ENCODE measurements around the gene LDHAL6B. TPM values are rescaled to one million over a fixed set of nuclear protein-coding genes. Genes with fewer than 3 reads are reported as not detected.
A peak's percentile ranks its signal among the peaks of the same experiment; 100 is the strongest.

LDHAL6B gene
- total RNA-seq, 3 donors from 2014 or later, result not detected

DNA sequence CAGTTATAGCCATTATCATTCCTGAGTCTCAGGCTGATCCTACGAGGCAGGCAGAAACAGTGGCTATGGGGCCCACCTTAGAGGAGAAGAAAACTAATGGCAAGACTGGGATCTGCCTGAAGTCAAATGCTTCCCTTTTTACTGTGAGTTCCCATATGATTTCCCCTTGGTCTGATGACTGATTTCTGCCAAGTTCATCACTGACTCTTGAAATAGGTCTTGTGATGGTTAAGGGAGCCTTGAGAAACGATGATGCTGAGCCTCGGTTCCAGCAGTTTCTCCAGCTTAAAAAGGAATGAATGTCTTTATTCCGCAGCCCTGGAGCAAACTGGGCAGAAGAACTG lies 29.4 kb upstream of the LDHAL6B start:
- Histone ChIP-seq H3K27me3 (no peaks in the 10 kb centered on the region), H3K9me3 (peaks cover 0 to 2% of the 10 kb centered on the region in 2 donors), H3K4me3 (no peak overlapping the region), H3K4me1 (peaks cover 0 to 7% of the 10 kb centered on the region in 2 donors), H3K27ac (peak overlapping the region in 1 of 2 donors; percentile 73), H3K36me3 (no peaks in the 10 kb centered on the region)
- TF ChIP-seq POLR2AphosphoS5 (IDR thresholded peaks at IDR 0.05) (no peak), POLR2A (IDR thresholded peaks at IDR 0.05) (no peak)
- TF ChIP-seq, protein P1, sequence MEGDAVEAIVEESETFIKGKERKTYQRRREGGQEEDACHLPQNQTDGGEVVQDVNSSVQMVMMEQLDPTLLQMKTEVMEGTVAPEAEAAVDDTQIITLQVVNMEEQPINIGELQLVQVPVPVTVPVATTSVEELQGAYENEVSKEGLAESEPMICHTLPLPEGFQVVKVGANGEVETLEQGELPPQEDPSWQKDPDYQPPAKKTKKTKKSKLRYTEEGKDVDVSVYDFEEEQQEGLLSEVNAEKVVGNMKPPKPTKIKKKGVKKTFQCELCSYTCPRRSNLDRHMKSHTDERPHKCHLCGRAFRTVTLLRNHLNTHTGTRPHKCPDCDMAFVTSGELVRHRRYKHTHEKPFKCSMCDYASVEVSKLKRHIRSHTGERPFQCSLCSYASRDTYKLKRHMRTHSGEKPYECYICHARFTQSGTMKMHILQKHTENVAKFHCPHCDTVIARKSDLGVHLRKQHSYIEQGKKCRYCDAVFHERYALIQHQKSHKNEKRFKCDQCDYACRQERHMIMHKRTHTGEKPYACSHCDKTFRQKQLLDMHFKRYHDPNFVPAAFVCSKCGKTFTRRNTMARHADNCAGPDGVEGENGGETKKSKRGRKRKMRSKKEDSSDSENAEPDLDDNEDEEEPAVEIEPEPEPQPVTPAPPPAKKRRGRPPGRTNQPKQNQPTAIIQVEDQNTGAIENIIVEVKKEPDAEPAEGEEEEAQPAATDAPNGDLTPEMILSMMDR (IDR thresholded peaks at IDR 0.05), result no peak
- intact Hi-C loops (cut with DNase I; ENCODE audit: low total_unique reads), result no loop called here
- DNase-seq (ENCODE audit: low spot score in 2 of 2), result no peak

DNA sequence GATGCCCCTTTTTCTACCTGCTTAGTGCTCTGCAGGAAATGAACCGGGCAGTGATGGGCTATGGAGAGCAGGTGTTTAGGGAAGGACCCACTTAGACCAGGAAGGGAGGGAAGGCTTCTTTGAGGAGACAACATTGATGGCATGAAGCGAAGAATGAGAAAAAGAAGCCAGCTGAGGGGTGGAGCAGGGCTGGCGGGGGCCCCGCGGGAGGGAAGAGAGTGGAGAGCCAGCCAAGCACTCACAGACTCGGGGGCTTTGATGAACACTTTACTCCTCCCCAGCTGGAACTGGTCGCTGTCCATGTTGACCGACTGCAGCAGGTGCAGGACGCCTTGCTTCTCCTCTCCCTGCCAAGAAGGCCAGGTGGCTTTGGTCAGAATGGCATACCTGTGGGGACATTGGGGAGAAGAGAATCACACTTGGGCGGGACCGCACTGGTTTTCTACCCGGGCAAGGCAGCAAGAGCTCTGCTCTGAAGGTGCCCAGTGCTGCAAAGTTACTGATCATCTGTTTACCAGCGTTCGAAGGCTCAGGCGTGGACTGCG lies 28.4 kb upstream of the LDHAL6B start:
- peaks cover 0 to 7% of the 10 kb centered on the region in 2 donors for H3K4me1 ChIP-seq
- H3K4me3 ChIP-seq, result no peak overlapping the region
- peak overlapping the region; percentile 25 to 73 for H3K27ac ChIP-seq
- peaks cover 0 to 3% of the 10 kb centered on the region in 2 donors for H3K9me3 ChIP-seq
- TF ChIP-seq, protein P1 (IDR thresholded peaks at IDR 0.05), result no peak
- H3K36me3 ChIP-seq, result no peaks in the 10 kb centered on the region
- no peak for DNase-seq (ENCODE audit: low spot score in 2 of 2)
- intact Hi-C loops (cut with DNase I; ENCODE audit: low total_unique reads), result no loop called here
- H3K27me3 ChIP-seq, result no peaks in the 10 kb centered on the region

DNA sequence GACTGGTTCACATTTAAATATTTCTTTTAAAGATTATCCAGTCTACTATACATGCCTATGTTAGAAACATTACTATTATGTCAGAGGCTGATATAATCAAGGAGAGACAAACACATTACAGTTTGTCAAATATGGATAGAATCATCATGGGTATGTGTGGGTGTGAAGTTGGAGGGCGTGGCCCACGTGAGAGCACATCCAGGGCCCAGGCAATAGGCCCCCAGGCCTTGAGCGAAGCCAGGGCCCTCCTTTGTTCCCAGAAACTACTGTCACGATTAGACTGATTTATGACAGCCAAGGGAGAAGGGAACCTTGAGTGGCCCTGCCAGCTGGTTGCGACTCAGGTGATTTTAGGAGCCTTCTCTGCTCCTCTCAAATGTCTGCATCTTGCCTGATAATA lies 26.9 kb upstream of the LDHAL6B start:
- Histone ChIP-seq H3K27me3 (no peaks in the 10 kb centered on the region), H3K4me1 (peaks cover 0 to 7% of the 10 kb centered on the region in 2 donors), H3K36me3 (no peaks in the 10 kb centered on the region), H3K4me3 (no peak overlapping the region), H3K9me3 (peaks cover 0 to 3% of the 10 kb centered on the region in 2 donors), H3K27ac (no peak overlapping the region)
- intact Hi-C loops (cut with DNase I; ENCODE audit: low total_unique reads), result no loop called here
- DNase-seq (ENCODE audit: low spot score in 2 of 2), result no peak
- TF ChIP-seq POLR2A (IDR thresholded peaks at IDR 0.05), result no peak
- TF ChIP-seq, protein P1 (IDR thresholded peaks at IDR 0.05), result no peak
- TF ChIP-seq POLR2AphosphoS5 (IDR thresholded peaks at IDR 0.05), result no peak

DNA sequence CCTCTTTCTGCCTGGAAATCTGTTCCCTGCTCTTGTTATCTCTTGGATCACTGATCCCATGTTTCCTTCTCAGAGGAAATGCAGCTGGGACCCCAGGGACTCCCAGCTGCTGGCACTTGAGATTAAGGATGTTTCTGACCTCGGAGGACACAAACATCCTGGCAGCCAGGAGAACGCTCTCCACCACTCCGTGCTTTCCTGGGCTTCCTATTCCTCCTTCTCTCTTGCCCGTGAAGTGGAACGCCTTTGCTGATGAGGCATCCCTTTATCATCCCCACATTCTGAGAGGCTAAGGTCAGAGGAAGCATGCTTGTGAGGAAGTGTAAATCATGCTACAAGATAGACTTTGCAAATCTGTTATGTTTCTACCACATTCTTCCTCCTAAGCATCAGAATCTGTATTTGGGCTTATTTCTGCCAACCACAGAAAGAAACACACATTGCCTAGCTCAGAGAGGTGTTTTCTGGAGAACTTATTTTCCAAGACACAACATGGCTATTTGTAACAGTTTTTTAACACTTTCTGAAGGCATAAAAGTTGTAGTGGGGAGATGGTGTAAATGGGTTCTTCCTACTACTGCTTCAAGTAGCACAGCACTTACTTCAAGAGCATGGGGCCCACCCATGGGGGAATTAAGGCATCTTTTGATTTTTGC lies 25.6 kb upstream of the LDHAL6B start:
- no peak for TF ChIP-seq POLR2A (IDR thresholded peaks at IDR 0.05)
- TF ChIP-seq, protein P1 (IDR thresholded peaks at IDR 0.05), result no peak
- TF ChIP-seq POLR2AphosphoS5 (IDR thresholded peaks at IDR 0.05), result no peak
- intact Hi-C loops (cut with DNase I; ENCODE audit: low total_unique reads), result no loop called here
- H3K4me3 ChIP-seq, result no peak overlapping the region

GRCh38 chr15:59185725-59186124 lies 20.9 kb upstream of the LDHAL6B start:
- no peak for DNase-seq (ENCODE audit: low spot score in 2 of 2)
- Histone ChIP-seq H3K27ac (no peak overlapping the region), H3K9me3 (peaks cover 0 to 3% of the 10 kb centered on the region in 2 donors), H3K4me1 (no peaks in the 10 kb centered on the region), H3K36me3 (peaks cover 10% of the 10 kb centered on the region), H3K27me3 (no peaks in the 10 kb centered on the region), H3K4me3 (no peak overlapping the region)
- intact Hi-C loops (cut with DNase I; ENCODE audit: low total_unique reads), result no loop called here
- TF ChIP-seq, protein P1 (IDR thresholded peaks at IDR 0.05), result peak in 1 of 3 donors; percentile 9
- no peak for TF ChIP-seq POLR2AphosphoS5 (IDR thresholded peaks at IDR 0.05)

More for the DNA sequence above, 25.6 kb upstream of the LDHAL6B start:
- no peaks in the 10 kb centered on the region for H3K27me3 ChIP-seq
- DNase-seq (ENCODE audit: low spot score in 2 of 2), result no peak
- H3K27ac ChIP-seq, result no peak overlapping the region
- H3K36me3 ChIP-seq, result no peaks in the 10 kb centered on the region
- no peaks in the 10 kb centered on the region for H3K4me1 ChIP-seq
- peaks cover 0 to 3% of the 10 kb centered on the region in 2 donors for H3K9me3 ChIP-seq
